Raji (cell line): ENCODE data around the gene SERPINB10.

Experiments used
- POLR2A ChIP-seq: IDR thresholded peaks from 2 replicates; pipeline ENCODE4 v1.6.1; 2011; ENCODE audit warnings: low read depth, low read length, control low read depth; ENCODE audit not compliant: insufficient read depth

SERPINB10 gene

GRCh38 chr18:63922049-63922448, 14.3 kb downstream of the SERPINB10 start:
- TF ChIP-seq POLR2A = no peak

GRCh38 chr18:63924551-63924950, 16.8 kb downstream of the SERPINB10 start:
- TF ChIP-seq POLR2A = no peak

GRCh38 chr18:63928331-63928730, 20.6 kb downstream of the SERPINB10 start:
- TF ChIP-seq POLR2A = no peak

GRCh38 chr18:63930773-63931354, 23.1 kb downstream of the SERPINB10 start:
- no peak for TF ChIP-seq POLR2A

GRCh38 chr18:63936156-63936931, 28.6 kb downstream of the SERPINB10 start:
- no peak for TF ChIP-seq POLR2A

GRCh38 chr18:63936932-63937393, 29.2 kb downstream of the SERPINB10 start:
- no peak for TF ChIP-seq POLR2A

GRCh38 chr18:63940008-63940407, 32.2 kb downstream of the SERPINB10 start:
- TF ChIP-seq POLR2A = no peak

GRCh38 chr18:63947051-63947790, 39.5 kb downstream of the SERPINB10 start:
- TF ChIP-seq POLR2A = no peak

GRCh38 chr18:63949068-63949737, 41.4 kb downstream of the SERPINB10 start, which contains the start of gene HMSD:
Gene HMSD, plus strand, starts transcription at chr18:63949301. Its CDS starts 4,155 bp downstream, at chr18:63953456.
- TF ChIP-seq POLR2A = peak; percentile 60

- no peak for TF ChIP-seq POLR2A
Observed at GRCh38 chr18:63951302-63951705, 43.5 kb downstream of the SERPINB10 start.

- no peak for TF ChIP-seq POLR2A
Observed at GRCh38 chr18:63953811-63954210, 46.1 kb downstream of the SERPINB10 start.

GRCh38 chr18:63956755-63957154, 49.0 kb downstream of the SERPINB10 start:
- no peak for TF ChIP-seq POLR2A

- no peak for TF ChIP-seq POLR2A
Observed at GRCh38 chr18:63960891-63961290, 53.1 kb downstream of the SERPINB10 start.

- no peak for TF ChIP-seq POLR2A
Observed at GRCh38 chr18:63961435-63961980, 53.8 kb downstream of the SERPINB10 start.

- no peak for TF ChIP-seq POLR2A
Observed at GRCh38 chr18:63962137-63962536, 54.4 kb downstream of the SERPINB10 start.
